Measurements from ENCODE around the gene NEUROG1. TPM values are rescaled to one million over a fixed set of nuclear protein-coding genes. Genes with fewer than 3 reads are reported as not detected.
A peak's percentile ranks its signal among the peaks of the same experiment; 100 is the strongest.

NEUROG1 gene
- total RNA-seq, 1 experiment from 2014 or later, result not detected

DNA sequence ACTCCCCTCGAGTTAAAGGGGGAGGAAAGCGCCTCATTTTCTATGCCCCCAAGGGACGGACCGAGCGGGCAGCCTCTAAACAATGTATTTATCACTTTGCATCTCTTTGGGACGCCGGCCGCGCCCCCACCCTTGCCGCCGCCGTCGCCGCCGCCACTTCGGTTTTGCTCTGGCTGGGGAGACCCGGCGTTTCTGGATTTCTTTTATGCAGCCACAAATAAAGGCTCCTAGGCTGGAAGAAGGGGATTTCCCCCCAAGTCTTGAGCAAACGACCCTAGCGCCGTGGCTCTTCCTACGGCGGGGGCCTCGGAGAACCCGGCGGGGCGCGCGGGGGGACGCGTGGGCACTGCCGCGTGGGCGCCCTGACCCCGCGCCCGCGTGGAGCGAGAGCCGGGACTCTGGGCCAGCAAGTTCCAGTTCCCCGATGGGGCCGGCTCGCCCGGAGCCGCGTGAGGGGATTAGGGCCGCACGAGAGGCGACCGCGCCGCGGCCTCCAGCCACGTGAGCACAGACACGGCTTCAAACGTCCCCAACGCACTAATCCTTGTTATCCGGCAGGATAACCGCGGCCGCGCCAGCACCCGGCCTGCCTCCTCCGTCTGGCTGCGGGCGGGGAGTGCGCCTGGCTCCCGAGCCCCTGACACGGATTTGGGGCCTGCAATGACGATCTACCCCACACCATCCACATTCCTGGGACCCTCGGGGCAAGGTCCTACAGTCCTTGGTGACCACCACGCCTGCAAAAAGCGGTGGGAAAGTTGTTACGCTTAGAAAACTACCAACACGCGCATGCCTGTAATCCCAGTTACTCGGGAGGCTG is 7.9 kb upstream of the NEUROG1 start:
- peak; percentile 71 for TF ChIP-seq EZH2 (IDR thresholded peaks at IDR 0.05; ENCODE audit: borderline replicate concordance, low read depth, low read length, poor library complexity, severe bottlenecking)
- TF ChIP-seq, protein P1, sequence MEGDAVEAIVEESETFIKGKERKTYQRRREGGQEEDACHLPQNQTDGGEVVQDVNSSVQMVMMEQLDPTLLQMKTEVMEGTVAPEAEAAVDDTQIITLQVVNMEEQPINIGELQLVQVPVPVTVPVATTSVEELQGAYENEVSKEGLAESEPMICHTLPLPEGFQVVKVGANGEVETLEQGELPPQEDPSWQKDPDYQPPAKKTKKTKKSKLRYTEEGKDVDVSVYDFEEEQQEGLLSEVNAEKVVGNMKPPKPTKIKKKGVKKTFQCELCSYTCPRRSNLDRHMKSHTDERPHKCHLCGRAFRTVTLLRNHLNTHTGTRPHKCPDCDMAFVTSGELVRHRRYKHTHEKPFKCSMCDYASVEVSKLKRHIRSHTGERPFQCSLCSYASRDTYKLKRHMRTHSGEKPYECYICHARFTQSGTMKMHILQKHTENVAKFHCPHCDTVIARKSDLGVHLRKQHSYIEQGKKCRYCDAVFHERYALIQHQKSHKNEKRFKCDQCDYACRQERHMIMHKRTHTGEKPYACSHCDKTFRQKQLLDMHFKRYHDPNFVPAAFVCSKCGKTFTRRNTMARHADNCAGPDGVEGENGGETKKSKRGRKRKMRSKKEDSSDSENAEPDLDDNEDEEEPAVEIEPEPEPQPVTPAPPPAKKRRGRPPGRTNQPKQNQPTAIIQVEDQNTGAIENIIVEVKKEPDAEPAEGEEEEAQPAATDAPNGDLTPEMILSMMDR (conservative IDR thresholded peaks at IDR 0.05; ENCODE audit: low read depth, low read length), result no peak
- H3K4me1 ChIP-seq (ENCODE audit: insufficient read depth, low read length, poor library complexity, severe bottlenecking), result peaks cover 6% of the 10 kb centered on the region
- CTCF ChIA-PET, result no interaction called here
- POLR2A ChIA-PET (ENCODE audit: low non-redundant PET), result no interaction called here
- peak overlapping the region; percentile 32 for H3K4me3 ChIP-seq (ENCODE audit: low read depth, low read length, poor library complexity, severe bottlenecking)
- peak; percentile 30 for DNase-seq (ENCODE audit: low spot score)
- no peaks in the 10 kb centered on the region for H3K36me3 ChIP-seq (ENCODE audit: insufficient read depth, low read length, poor library complexity, severe bottlenecking)
- BruUV-seq (replicated peaks), result no TSS peak
- H3K9me3 ChIP-seq (ENCODE audit: low read depth, low read length, poor library complexity, severe bottlenecking), result no peaks in the 10 kb centered on the region
- no peak overlapping the region for H3K27ac ChIP-seq (ENCODE audit: low read depth, low read length, poor library complexity, severe bottlenecking)
- intact Hi-C loops (cut with micrococcal nuclease; ENCODE audit: unreplicated experiment), result no loop called here
- peaks cover 99% of the 10 kb centered on the region for H3K27me3 ChIP-seq (replicated peaks; ENCODE audit: insufficient read depth, low read depth, low read length, poor library complexity)

DNA sequence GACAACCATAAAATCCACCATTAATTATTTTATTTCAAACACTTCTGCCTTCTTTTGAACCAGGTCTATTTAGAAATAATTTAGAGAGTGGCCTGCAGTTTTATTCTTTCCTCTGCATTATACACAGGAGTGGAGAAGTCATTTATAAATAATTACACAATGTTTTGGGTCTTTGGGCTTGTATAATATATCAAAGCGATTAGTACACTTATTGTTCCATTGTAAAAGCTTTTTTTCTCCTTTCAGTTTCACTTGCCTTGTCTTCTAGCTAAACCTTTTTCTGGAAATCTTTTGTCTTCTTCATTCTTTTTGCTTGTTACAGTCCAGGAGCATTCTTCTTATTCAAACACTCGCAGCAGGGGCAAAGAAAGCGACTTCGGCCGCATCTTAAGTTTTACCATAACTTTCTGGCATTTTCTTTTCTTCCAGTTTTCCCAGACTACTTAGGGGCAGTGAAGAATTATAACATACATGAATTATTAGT is 7.3 kb upstream of the NEUROG1 start:
- intact Hi-C loops (cut with micrococcal nuclease; ENCODE audit: unreplicated experiment), result no loop called here
- TF ChIP-seq, protein P1 (conservative IDR thresholded peaks at IDR 0.05; ENCODE audit: low read depth, low read length), result no peak
- ChIA-PET CTCF (no interaction called here), POLR2A (ENCODE audit: low non-redundant PET) (no interaction called here)
- Histone ChIP-seq H3K36me3 (ENCODE audit: insufficient read depth, low read length, poor library complexity, severe bottlenecking) (no peaks in the 10 kb centered on the region), H3K4me3 (ENCODE audit: low read depth, low read length, poor library complexity, severe bottlenecking) (peak overlapping the region; percentile 32), H3K4me1 (ENCODE audit: insufficient read depth, low read length, poor library complexity, severe bottlenecking) (peaks cover 6% of the 10 kb centered on the region), H3K27ac (ENCODE audit: low read depth, low read length, poor library complexity, severe bottlenecking) (no peak overlapping the region), H3K27me3 (replicated peaks; ENCODE audit: insufficient read depth, low read depth, low read length, poor library complexity) (peaks cover 99% of the 10 kb centered on the region), H3K9me3 (ENCODE audit: low read depth, low read length, poor library complexity, severe bottlenecking) (no peaks in the 10 kb centered on the region)
- no peak for DNase-seq (ENCODE audit: low spot score)
- BruUV-seq (replicated peaks), result no TSS peak

DNA sequence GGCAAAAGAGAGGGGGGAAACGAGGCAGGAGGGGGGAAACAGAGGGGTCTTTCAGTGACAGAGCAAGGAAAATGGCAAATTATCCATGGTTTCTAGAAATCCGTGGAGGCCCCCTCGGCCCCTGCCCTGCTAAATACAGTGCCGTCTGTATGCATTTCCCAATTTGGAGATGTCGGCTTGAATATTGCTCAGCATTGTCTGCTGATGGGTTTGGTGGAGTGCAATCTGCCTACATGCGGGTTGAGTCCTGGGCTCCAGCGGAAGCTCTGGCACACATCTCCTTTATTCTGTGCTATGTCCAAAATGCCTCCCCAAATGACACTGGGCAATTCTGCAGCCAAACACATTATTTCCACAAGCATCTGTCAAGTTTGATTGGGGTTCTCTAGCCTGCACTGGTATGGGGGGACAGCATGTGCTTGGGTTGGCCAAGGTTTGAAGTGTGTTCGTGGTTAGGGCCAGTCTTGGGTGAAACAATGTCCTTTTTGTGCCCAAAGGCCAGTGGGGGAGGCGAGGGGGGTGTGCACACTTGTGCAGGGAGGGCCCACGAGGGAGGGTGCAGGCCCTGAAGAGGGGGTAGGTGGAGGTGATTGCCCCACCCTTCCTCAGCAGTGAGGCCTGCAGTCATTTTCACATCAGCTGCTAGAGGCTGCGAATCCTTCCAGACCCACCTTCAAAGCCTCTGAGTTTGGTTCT is 6.2 kb upstream of the NEUROG1 start:
- TF ChIP-seq, protein P1 (conservative IDR thresholded peaks at IDR 0.05; ENCODE audit: low read depth, low read length), result no peak
- TF ChIP-seq EZH2 (IDR thresholded peaks at IDR 0.05; ENCODE audit: borderline replicate concordance, low read depth, low read length, poor library complexity, severe bottlenecking), result no peak
- Histone ChIP-seq H3K4me3 (ENCODE audit: low read depth, low read length, poor library complexity, severe bottlenecking) (no peak overlapping the region), H3K36me3 (ENCODE audit: insufficient read depth, low read length, poor library complexity, severe bottlenecking) (no peaks in the 10 kb centered on the region), H3K27ac (ENCODE audit: low read depth, low read length, poor library complexity, severe bottlenecking) (no peak overlapping the region), H3K27me3 (replicated peaks; ENCODE audit: insufficient read depth, low read depth, low read length, poor library complexity) (peaks cover 99% of the 10 kb centered on the region), H3K9me3 (ENCODE audit: low read depth, low read length, poor library complexity, severe bottlenecking) (no peaks in the 10 kb centered on the region), H3K4me1 (ENCODE audit: insufficient read depth, low read length, poor library complexity, severe bottlenecking) (peaks cover 6% of the 10 kb centered on the region)
- BruUV-seq (replicated peaks), result no TSS peak
- ChIA-PET CTCF (no interaction called here), POLR2A (ENCODE audit: low non-redundant PET) (interaction anchor here (0.7 kb wide), 1 partner anchor 18 kb away, joined by 3 read pairs; no protein-coding TSS in a partner anchor)
- intact Hi-C loops (cut with micrococcal nuclease; ENCODE audit: unreplicated experiment), result no loop called here
- DNase-seq (ENCODE audit: low spot score), result no peak
